DND-41 (cell line): ENCODE results near the gene MTHFD1.

Experiments
- CTCF ChIP-seq: IDR thresholded peaks from 2 replicates; pipeline ENCODE4 v1.5.1; 2012; ENCODE audit warnings: borderline replicate concordance, low read length, moderate library complexity, mild to moderate bottlenecking; ENCODE audit not compliant: poor library complexity, severe bottlenecking; ENCODE audit errors: extremely low read depth
- EZH2 ChIP-seq: IDR thresholded peaks from 3 replicates; pipeline ENCODE4 v1.6.1; 2012; ENCODE audit warnings: borderline replicate concordance, low read depth, mild to moderate bottlenecking, moderate library complexity, low read length, inconsistent platforms; ENCODE audit not compliant: severe bottlenecking

GRCh38 chr14:64509036-64509435 lies 120.9 kb downstream of the MTHFD1 start:
- no peak for TF ChIP-seq CTCF
- TF ChIP-seq EZH2 = no peak
